Fibroblast of lung (primary cell): ENCODE measurements around the gene IFNGR1. TPM values are rescaled to one million over a fixed set of nuclear protein-coding genes. Genes with fewer than 3 reads are reported as not detected.

Source experiments
- DNase-seq, 2 donors: peaks; one replicate each; pipeline versions ENCODE4 v3.0.0 to v3.0.0-alpha.2; 2010; ENCODE audit warnings: low read depth in 2 of 2
- H2AFZ ChIP-seq: 2 replicates; pipeline ENCODE4 v1.5.1; 2012; ENCODE audit warnings: low read length, control low read depth, inconsistent platforms
- H3K27ac ChIP-seq: 2 replicates; pipeline ENCODE4 v1.5.1; 2011; ENCODE audit warnings: low read length, control low read depth; ENCODE audit not compliant: insufficient read depth
- H3K27me3 ChIP-seq: 2 replicates; pipeline ENCODE4 v1.5.1; 2011; ENCODE audit warnings: mild to moderate bottlenecking, low read length; ENCODE audit not compliant: control insufficient read depth, insufficient read depth
- H3K36me3 ChIP-seq: 2 replicates; pipeline ENCODE4 v1.5.1; 2011; ENCODE audit warnings: low read length; ENCODE audit not compliant: control insufficient read depth, insufficient read depth
- H3K4me1 ChIP-seq: 2 replicates; pipeline ENCODE4 v1.5.1; 2011; ENCODE audit warnings: low read length; ENCODE audit not compliant: control insufficient read depth, insufficient read depth; ENCODE audit errors: extremely low read depth
- H3K4me2 ChIP-seq: 2 replicates; pipeline ENCODE4 v1.5.1; 2011; ENCODE audit warnings: low read length, control low read depth; ENCODE audit not compliant: insufficient read depth; ENCODE audit errors: extremely low read depth
- H3K4me3 ChIP-seq, 4 experiments: fragments of 200-600 bp in 1 of 4; sonication (generic) in 1 of 4; replicated peaks in 1 of 4; 2 replicates each; pipeline ENCODE4 v1.5.1; 2011 to 2016; ENCODE audit warnings: low read length in 4 of 4, low read depth in 3 of 4, mild to moderate bottlenecking in 3 of 4, control low read depth in 2 of 4, inconsistent platforms in 1 of 4, mixed read lengths in 1 of 4; ENCODE audit not compliant: insufficient read depth in 1 of 4; ENCODE audit errors: control extremely low read depth in 1 of 4
- H3K79me2 ChIP-seq: 2 replicates; pipeline ENCODE4 v1.5.1; 2012; ENCODE audit warnings: mild to moderate bottlenecking, low read length, inconsistent platforms; ENCODE audit not compliant: control insufficient read depth, insufficient read depth
- H3K9ac ChIP-seq: 2 replicates; pipeline ENCODE4 v1.5.1; 2011; ENCODE audit warnings: mild to moderate bottlenecking, low read length, control low read depth; ENCODE audit not compliant: insufficient read depth
- H3K9me3 ChIP-seq: 2 replicates; pipeline ENCODE4 v1.5.1; 2012; ENCODE audit warnings: low read depth, low read length; ENCODE audit not compliant: control insufficient read depth, insufficient read depth
- H4K20me1 ChIP-seq: 2 replicates; pipeline ENCODE4 v1.5.1; 2011; ENCODE audit warnings: low read length; ENCODE audit not compliant: control insufficient read depth, insufficient read depth; ENCODE audit errors: extremely low read depth
- EZH2 ChIP-seq: IDR thresholded peaks from 2 replicates; pipeline ENCODE4 v1.5.1; 2012; ENCODE audit warnings: low read length, control low read depth, mild to moderate bottlenecking; ENCODE audit errors: missing control alignments
- polyA plus RNA-seq, 2 donors: library from polyadenylated mRNA; depleted of rRNA in 1 of 2; stranded (reverse) in 1 of 2; unstranded in 1 of 2; fragments of >200 nt; gene quantifications; 2 replicates each; pipeline ENCODE4 v1.2.1, GENCODE V29; 2011 to 2012; ENCODE audit warnings: missing spikeins in 1 of 2
- total RNA-seq: library from RNA; depleted of rRNA; stranded (reverse); fragments of >200 nt; gene quantifications from 2 replicates; pipeline ENCODE4 v1.2.1, GENCODE V29; 2014
- TF ChIP-seq, protein P1 (sequence below), 2 donors: IDR thresholded peaks in 1 of 2; conservative IDR thresholded peaks in 1 of 2; 1 replicate in 1 of 2; 2 replicates in 1 of 2; pipeline ENCODE4 v1.5.1; 2011 to 2012; ENCODE audit warnings: low read length in 2 of 2, control low read depth in 1 of 2, inconsistent platforms in 1 of 2, low read depth in 1 of 2, mild to moderate bottlenecking in 1 of 2

The IFNGR1 gene
- total and polyA plus RNA-seq, 2 donors (not counting 1 experiment from before 2014, with no cell fraction given): 55.9 to 123 TPM

DNA sequence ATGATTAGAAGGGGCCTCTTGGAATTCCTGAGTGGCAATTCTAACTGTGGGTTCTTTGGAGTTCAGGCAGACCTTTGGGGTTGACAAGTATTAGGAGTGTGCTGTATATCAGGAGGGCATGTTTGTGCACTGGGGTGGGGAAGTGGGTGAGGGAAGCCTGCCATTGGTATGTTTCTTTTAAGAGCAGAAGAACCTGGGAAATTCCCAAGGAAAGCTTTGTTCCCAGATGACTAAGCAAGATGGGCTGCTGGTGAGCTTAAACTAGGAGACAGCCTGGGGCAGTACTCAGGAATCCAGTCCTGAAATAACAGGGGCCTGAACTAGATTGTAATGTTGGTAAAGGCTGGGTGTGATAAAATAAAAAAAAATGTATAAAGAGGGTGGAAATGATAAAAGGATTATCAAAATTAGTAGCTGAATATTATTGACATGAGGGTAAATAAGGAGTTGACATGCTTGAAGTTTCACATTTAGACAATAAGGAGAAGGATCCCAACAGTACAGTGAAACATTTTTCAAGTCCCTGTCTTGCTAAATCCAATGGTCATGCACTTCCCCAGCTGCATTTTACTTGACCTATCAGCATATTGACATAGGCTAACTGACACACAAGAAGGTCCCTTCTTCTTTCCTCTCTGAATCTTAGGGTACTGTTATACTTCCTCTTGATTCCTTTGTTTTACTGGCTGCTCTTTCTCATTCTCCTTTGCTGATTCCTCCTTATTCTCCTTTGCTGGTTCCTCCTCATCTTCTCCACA lies 18.4 kb upstream of the IFNGR1 start:
- no peaks in the 10 kb centered on the region for H3K9me3 ChIP-seq
- no peaks in the 10 kb centered on the region for H3K4me1 ChIP-seq
- no peaks in the 10 kb centered on the region for H3K79me2 ChIP-seq
- no peak overlapping the region for H3K9ac ChIP-seq
- H3K4me3 ChIP-seq: no peak overlapping the region
- H4K20me1 ChIP-seq: no peaks in the 10 kb centered on the region
- no peak overlapping the region for H3K27ac ChIP-seq
- no peak overlapping the region for H3K4me2 ChIP-seq
- peak; percentile 60 to 87 for DNase-seq
- TF ChIP-seq, protein P1, sequence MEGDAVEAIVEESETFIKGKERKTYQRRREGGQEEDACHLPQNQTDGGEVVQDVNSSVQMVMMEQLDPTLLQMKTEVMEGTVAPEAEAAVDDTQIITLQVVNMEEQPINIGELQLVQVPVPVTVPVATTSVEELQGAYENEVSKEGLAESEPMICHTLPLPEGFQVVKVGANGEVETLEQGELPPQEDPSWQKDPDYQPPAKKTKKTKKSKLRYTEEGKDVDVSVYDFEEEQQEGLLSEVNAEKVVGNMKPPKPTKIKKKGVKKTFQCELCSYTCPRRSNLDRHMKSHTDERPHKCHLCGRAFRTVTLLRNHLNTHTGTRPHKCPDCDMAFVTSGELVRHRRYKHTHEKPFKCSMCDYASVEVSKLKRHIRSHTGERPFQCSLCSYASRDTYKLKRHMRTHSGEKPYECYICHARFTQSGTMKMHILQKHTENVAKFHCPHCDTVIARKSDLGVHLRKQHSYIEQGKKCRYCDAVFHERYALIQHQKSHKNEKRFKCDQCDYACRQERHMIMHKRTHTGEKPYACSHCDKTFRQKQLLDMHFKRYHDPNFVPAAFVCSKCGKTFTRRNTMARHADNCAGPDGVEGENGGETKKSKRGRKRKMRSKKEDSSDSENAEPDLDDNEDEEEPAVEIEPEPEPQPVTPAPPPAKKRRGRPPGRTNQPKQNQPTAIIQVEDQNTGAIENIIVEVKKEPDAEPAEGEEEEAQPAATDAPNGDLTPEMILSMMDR (conservative IDR thresholded peaks at IDR 0.05 in 1 of 2, IDR thresholded peaks at IDR 0.05 in 1 of 2; ENCODE audit: low read depth in 1 of 2, low read length in 2 of 2): no peak
- no peak for TF ChIP-seq EZH2
- no peaks in the 10 kb centered on the region for H3K27me3 ChIP-seq
- no peaks in the 10 kb centered on the region for H3K36me3 ChIP-seq
- no peak overlapping the region for H2AFZ ChIP-seq

DNA sequence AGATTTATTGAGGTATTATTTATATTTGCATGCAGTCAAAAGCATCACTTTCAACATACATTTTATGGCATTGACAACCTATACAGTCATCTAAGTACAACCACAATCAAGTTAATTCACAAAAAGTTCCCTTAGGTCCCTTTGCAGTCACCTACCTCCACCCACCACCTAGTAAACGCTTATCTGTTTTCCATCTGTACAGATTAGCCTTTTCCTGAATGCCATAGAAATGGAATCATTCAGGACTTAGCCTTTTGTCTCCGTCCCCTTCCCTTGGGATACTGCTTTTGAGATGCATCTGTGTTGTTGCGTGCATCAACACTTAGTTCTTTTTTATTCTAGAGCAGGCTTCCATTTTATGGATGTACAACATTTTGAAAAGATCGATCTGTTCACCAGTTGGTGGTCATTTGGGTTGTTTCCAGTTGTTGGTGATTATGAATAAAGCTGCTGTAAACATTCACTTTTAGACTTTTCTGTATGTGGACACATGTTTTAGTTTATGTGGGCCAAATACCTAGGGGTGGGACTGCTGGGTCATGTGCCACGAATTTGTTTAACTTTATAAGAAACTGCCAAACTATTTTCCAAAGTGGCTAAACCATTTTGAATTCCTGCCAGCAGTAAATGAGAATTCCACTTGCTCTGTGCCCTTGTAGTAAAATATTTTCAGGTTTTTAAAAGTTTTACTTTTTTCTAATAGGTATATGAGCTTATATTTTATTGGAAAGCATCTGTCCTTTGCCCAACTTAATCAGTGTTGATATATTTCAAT lies 17.6 kb upstream of the IFNGR1 start:
- no peaks in the 10 kb centered on the region for H3K4me1 ChIP-seq
- H3K9me3 ChIP-seq: no peaks in the 10 kb centered on the region
- no peak overlapping the region for H3K4me2 ChIP-seq
- no peak overlapping the region for H3K9ac ChIP-seq
- TF ChIP-seq EZH2: no peak
- TF ChIP-seq, protein P1 (conservative IDR thresholded peaks at IDR 0.05 in 1 of 2, IDR thresholded peaks at IDR 0.05 in 1 of 2; ENCODE audit: low read depth in 1 of 2, low read length in 2 of 2): no peak
- H2AFZ ChIP-seq: no peak overlapping the region
- H3K27me3 ChIP-seq: no peaks in the 10 kb centered on the region
- H4K20me1 ChIP-seq: no peaks in the 10 kb centered on the region
- no peak overlapping the region for H3K27ac ChIP-seq
- no peaks in the 10 kb centered on the region for H3K79me2 ChIP-seq
- DNase-seq: peak in 1 of 2 donors; percentile 27
- no peak overlapping the region for H3K4me3 ChIP-seq
- H3K36me3 ChIP-seq: no peaks in the 10 kb centered on the region

DNA sequence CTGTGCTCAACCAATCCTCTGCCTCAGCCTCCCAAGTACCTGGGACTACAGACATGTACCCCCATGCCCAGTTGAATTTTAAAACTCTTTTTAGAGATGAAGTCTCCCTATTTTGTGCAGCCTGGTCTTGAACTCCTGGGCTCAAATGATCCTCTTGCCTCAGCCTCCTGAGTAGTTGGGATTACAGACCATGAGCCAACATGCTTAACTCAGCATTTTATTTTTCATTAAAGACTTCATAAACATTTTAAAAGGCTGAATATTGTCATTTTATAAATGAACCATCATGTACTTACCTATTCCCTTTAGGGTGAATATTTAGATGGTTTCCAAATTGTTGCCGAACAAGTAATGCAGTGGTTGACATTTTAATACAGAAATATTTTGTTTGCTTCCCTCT lies 16.5 kb upstream of the IFNGR1 start:
- no peak overlapping the region for H3K4me2 ChIP-seq
- H3K27ac ChIP-seq: no peak overlapping the region
- no peak overlapping the region for H2AFZ ChIP-seq
- H3K4me3 ChIP-seq: no peak overlapping the region
- TF ChIP-seq EZH2: no peak
- TF ChIP-seq, protein P1 (conservative IDR thresholded peaks at IDR 0.05 in 1 of 2, IDR thresholded peaks at IDR 0.05 in 1 of 2; ENCODE audit: low read depth in 1 of 2, low read length in 2 of 2): no peak
- H3K9me3 ChIP-seq: no peaks in the 10 kb centered on the region
- DNase-seq: no peak
- no peaks in the 10 kb centered on the region for H3K36me3 ChIP-seq
- no peaks in the 10 kb centered on the region for H3K4me1 ChIP-seq
- no peaks in the 10 kb centered on the region for H4K20me1 ChIP-seq
- no peaks in the 10 kb centered on the region for H3K27me3 ChIP-seq
- no peak overlapping the region for H3K9ac ChIP-seq
- H3K79me2 ChIP-seq: no peaks in the 10 kb centered on the region
